Spinal cord (tissue), 10 donors: Measurements from ENCODE around the gene SLC1A5. TPM values are rescaled to one million over a fixed set of nuclear protein-coding genes. Genes with fewer than 3 reads are reported as not detected.
A peak's percentile ranks its signal among the peaks of the same experiment; 100 is the strongest.

Source experiments
- DNase-seq, 6 donors: peaks; one replicate each; pipeline versions ENCODE4 v3.0.0 to v3.0.0-alpha.2; 2013 to 2015; ENCODE audit warnings: low spot score in 6 of 6, low read depth in 4 of 6
- H3K27ac ChIP-seq: one replicate; pipeline ENCODE4 v1.5.1; 2013; ENCODE audit warnings: low read depth, low read length, control low read depth
- H3K27me3 ChIP-seq: one replicate; pipeline ENCODE4 v1.6.1; 2013; ENCODE audit warnings: low read length; ENCODE audit not compliant: control insufficient read depth, insufficient read depth
- H3K36me3 ChIP-seq: one replicate; pipeline ENCODE4 v1.6.1; 2013; ENCODE audit warnings: low read length; ENCODE audit not compliant: control insufficient read depth, insufficient read depth
- H3K4me1 ChIP-seq: one replicate; pipeline ENCODE4 v1.6.1; 2013; ENCODE audit warnings: low read length; ENCODE audit not compliant: control insufficient read depth, insufficient read depth
- H3K4me3 ChIP-seq: one replicate; pipeline ENCODE4 v1.5.1; 2013; ENCODE audit warnings: low read depth, low read length, control low read depth
- H3K9me3 ChIP-seq: one replicate; pipeline ENCODE4 v1.6.1; 2013; ENCODE audit warnings: low read length; ENCODE audit not compliant: control insufficient read depth, insufficient read depth
- WGBS: methylation state at CpG from one replicate; pipeline ENCODE4 v1.1.5; 2013; ENCODE audit warnings: missing lambda C conversion rate; ENCODE audit not compliant: insufficient coverage; 5-methylcytosine and 5-hydroxymethylcytosine counted together
- polyA plus RNA-seq, 2 donors: library from polyadenylated mRNA; unstranded; fragments of 120-200 nt; gene quantifications; one replicate each; pipeline ENCODE4 v1.2.1, GENCODE V29; 2013; ENCODE audit not compliant: insufficient read length in 2 of 2
- total RNA-seq, 2 donors: library from RNA; depleted of rRNA in 1 of 2; stranded (reverse); fragments of 120-200 nt in 1 of 2; fragments of >200 nt in 1 of 2; gene quantifications; one replicate each; pipeline versions ENCODE4 v1.2.3 to v1.2.4, GENCODE V29; 2013 to 2014
- donor health status: healthy.

SLC1A5 gene
- total and polyA plus RNA-seq, 4 donors, result 6.4 to 9.5 (median 7.3) TPM

DNA sequence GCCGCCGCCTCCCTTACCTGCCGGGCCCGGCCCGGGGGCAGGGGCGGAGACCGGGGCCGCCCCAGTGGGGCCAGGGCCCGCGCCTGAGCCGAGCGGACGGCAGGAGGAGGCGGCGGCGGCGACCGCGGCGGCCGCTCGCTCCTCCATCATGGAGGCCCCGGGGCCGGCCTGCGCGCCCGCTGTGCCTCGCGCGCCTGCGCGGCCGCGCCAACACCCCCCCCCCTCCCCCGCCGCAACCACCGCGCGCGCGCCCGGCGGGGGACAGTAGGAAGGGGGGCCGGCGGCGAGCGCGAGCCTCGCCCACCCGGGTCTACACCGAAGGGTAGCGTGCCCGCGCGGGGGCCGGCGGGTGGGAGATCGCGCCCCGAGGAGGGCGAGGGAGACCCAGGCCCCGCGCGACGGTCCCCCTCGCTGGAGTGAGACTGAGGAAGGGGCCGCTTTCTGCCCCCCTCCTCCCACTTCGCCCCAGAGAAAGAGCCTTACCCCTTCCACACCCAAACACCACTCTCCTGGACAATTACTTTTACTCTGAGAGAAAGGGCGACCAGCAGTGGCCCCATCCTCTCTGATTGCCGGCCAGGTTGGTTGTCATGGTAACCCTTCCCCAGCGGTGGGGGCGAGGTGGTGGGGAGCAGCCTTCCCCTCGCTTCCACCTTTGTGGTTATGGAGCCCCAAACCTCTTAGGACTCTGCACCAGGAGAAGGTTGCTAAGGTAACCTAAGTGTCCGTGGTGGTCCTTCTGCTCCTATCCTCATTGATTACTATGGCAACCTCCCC lies 41.9 kb downstream of the SLC1A5 start, which contains the start of gene STRN4:
TSS of gene STRN4 (minus strand) at position 170 of the 777 bp plus-strand sequence. CDS start at position 150, 20 bp downstream.
- Histone ChIP-seq H3K4me1 (peaks cover 33% of the 10 kb centered on the region), H3K27ac (peak within 1 kb of the TSS; percentile 61), H3K4me3 (peak within 1 kb of the TSS; percentile 79), H3K27me3 (no peaks in the 10 kb centered on the region), H3K9me3 (no peaks in the 10 kb centered on the region), H3K36me3 (peaks cover 31% of the 10 kb centered on the region)
- DNase-seq, result peak in 5 of 6 donors; percentile 36 to 94 (median 73)
- WGBS, result under 1% methylated on average over 31 of the region's 74 CpGs

DNA sequence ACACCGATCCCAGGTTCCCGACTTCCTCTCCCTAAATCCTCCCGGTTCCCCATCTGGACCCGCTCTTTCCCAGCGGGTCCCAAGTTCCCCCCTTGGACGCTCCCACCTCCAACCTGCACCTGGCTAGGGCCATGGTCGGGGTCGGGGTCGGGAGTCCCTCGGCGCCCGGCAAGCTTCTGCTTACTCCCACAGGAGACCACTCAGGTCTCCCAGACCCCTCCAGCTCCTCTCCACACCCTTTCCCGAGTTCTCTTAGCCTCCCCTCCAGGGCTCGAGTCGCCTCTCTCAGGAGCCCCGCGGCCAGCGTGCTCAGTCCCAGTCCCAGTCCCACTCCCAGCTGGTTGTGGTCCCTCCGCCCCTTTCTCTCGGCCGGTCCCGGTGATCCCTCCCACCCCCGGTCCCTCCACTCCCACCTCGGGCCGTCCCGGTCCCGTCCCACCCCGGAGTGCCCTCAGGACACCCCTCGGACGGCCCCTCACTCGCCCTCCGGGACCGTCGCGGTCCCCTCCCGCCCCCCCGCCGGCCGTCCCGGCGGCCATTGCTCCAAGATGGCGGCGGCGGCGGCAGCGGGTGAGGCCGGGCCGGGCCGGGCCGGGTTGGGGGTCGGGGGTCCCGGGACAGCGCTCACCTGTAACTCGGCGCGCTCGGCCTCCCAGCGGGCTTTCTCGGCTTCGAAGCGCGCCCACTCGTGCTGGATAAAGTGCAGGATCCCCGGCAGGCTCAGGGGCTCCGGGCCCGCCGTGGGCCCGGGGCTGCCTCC lies 42.7 kb downstream of the SLC1A5 start, which contains the start of gene FKRP:
TSS of gene FKRP (plus strand) at position 537 of the 760 bp plus-strand sequence. CDS start 9,394 bp downstream, outside the sequence.
- H3K36me3 ChIP-seq, result peaks cover 33% of the 10 kb centered on the region
- H3K4me1 ChIP-seq, result peaks cover 37% of the 10 kb centered on the region
- peak in 3 of 6 donors; percentile 23 to 64 (median 53) for DNase-seq
- no peaks in the 10 kb centered on the region for H3K27me3 ChIP-seq
- H3K9me3 ChIP-seq, result no peaks in the 10 kb centered on the region
- peak within 1 kb of the TSS; percentile 79 for H3K4me3 ChIP-seq
- peak within 1 kb of the TSS; percentile 61 for H3K27ac ChIP-seq
- WGBS, result under 1% methylated on average over 68 of the region's 68 CpGs

DNA sequence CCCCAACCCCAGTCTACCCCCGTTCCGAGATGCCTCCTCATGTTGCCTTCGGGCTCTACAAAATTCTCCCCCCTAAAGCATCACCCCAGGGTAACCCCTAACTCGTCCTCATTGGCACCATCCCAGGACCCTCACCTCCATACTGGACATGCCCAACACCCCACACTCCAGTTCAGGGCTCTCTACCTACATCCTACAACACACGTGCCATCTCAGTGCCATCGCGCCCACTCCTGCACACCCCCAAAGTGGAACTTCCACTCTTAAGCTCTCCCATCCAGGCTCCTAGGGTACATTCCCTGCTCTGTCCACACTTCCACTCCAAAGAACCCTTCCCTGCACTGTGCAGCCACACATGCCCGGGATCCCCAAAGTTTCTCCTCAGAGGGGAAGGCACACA lies 43.4 kb downstream of the SLC1A5 start:
- peaks cover 29% of the 10 kb centered on the region for H3K36me3 ChIP-seq
- H3K27ac ChIP-seq, result no peak overlapping the region
- H3K4me1 ChIP-seq, result peaks cover 40% of the 10 kb centered on the region
- peak overlapping the region; percentile 79 for H3K4me3 ChIP-seq
- DNase-seq, result no peak
- no peaks in the 10 kb centered on the region for H3K27me3 ChIP-seq
- H3K9me3 ChIP-seq, result no peaks in the 10 kb centered on the region
- 27% methylated on average over 8 of the region's 8 CpGs for WGBS

DNA sequence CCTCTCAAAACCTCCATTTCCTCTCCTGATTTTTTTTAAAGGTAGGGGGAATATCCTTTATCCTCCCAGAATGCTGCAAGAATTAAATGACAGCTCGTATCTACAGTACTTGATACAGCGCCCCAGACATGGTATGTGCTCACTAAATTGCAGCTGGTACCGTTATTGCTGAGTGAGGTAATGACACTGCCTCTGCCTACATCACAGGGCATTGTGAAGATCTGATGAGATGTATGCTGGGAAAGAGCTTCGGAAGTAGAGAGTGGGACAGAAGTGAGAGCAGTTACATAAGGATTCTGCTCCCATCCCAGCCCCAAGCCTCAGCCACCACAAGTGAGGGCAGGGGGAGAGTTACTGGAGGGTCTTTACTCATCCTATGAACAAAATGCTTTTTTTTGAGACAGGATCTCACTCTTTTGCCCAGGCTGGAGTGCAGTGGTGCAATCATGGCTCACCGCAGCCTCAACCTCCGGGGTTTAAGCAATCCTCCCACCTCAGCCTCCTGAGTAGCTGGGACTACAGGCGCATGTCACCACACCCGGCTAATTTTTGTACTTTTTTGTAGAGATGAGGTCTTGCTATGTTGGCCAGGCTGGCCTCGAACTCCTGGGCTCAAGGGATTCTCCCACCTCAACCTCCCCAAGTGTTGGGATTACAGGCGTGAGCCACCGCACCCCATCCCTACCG lies 44.2 kb downstream of the SLC1A5 start:
- H3K36me3 ChIP-seq, result peaks cover 27% of the 10 kb centered on the region
- no peak for DNase-seq
- H3K27me3 ChIP-seq, result no peaks in the 10 kb centered on the region
- peaks cover 48% of the 10 kb centered on the region for H3K4me1 ChIP-seq
- no peak overlapping the region for H3K27ac ChIP-seq
- H3K4me3 ChIP-seq, result no peak overlapping the region
- H3K9me3 ChIP-seq, result no peaks in the 10 kb centered on the region
- 96% methylated on average over 4 of the region's 12 CpGs for WGBS

DNA sequence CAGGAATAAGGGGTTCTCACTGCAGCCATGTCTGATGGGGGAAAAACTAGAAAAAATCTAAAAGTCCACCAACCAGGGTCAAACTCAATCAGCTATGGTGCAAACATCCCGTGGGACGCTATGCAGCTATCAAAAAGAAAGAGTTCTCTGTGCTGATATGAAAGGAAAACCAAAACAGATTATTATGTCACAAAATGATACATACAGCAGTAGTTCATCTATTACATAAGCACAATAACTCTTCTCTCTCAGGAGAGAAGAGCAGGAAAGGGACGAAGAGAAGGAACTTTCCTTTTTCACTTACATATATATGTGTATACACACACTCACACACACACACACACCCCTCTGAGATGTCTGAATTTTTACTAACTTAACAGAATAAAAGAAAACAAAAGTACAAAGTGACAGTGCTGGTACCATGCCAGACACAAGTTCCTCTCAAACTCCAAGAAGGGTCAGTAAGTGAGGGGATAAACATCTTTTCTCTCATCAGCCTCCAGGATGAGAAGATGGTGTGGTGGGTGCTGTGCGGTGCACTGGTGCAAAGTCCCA lies 45.4 kb downstream of the SLC1A5 start:
- H3K36me3 ChIP-seq, result peaks cover 30% of the 10 kb centered on the region
- H3K4me3 ChIP-seq, result no peak overlapping the region
- no peak for DNase-seq
- H3K27me3 ChIP-seq, result no peaks in the 10 kb centered on the region
- no peaks in the 10 kb centered on the region for H3K9me3 ChIP-seq
- peaks cover 55% of the 10 kb centered on the region for H3K4me1 ChIP-seq
- WGBS, result 67% methylated on average over 1 of the region's 4 CpGs
- H3K27ac ChIP-seq, result peak overlapping the region; percentile 30

DNA sequence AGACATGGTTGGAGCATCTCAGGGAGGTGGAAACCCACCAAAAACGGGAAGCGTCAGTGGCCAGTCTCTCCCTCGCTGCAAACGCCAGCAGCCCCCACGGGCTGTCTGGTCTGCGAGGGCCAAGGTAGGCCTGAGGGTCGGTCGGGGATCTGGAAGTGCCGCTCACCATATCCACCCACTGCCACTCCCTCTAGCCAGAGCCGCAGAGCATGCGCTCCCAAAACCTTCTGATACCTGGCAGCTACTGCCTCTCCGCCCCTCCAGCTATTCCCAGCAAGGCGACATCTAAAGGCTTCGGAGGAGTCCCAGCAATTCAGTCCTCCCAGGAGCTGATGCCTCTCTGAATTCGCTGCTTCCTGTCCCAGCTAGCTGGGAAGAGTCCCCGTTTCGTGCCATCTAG lies 46.9 kb downstream of the SLC1A5 start:
- Histone ChIP-seq H3K27ac (no peak overlapping the region), H3K9me3 (no peaks in the 10 kb centered on the region), H3K4me1 (peaks cover 43% of the 10 kb centered on the region), H3K27me3 (no peaks in the 10 kb centered on the region), H3K36me3 (peaks cover 45% of the 10 kb centered on the region), H3K4me3 (no peak overlapping the region)
- WGBS, result 83% methylated on average over 17 of the region's 17 CpGs
- no peak for DNase-seq

DNA sequence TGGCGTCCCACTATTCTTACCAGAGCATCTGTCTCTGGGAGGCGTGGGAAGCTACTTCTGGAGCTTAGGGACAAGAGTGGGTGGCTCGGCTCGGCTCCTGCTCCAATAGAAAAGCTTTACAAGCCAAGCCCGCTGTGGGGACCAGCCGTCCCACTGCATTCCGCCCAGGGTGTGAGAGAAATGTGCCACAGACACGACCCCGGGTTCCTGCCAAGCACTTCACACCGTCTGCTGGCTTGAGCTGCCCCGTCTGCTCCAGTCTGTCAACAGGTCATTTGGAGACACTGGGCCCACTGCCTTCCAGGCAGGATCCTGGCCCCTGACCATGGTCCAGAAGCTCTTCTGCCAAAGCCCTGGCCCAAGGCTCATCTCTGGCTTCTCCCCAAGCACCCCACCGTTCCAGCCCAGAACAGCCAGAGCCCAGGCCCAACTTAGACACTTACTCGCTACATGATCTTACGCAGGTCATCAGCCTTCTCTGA lies 49.1 kb downstream of the SLC1A5 start:
- Histone ChIP-seq H3K27me3 (no peaks in the 10 kb centered on the region), H3K9me3 (no peaks in the 10 kb centered on the region), H3K4me1 (peaks cover 34% of the 10 kb centered on the region), H3K4me3 (no peak overlapping the region), H3K27ac (no peak overlapping the region), H3K36me3 (peaks cover 59% of the 10 kb centered on the region)
- 57% methylated on average over 12 of the region's 14 CpGs for WGBS
- DNase-seq, result peak in 1 of 6 donors; percentile 60

DNA sequence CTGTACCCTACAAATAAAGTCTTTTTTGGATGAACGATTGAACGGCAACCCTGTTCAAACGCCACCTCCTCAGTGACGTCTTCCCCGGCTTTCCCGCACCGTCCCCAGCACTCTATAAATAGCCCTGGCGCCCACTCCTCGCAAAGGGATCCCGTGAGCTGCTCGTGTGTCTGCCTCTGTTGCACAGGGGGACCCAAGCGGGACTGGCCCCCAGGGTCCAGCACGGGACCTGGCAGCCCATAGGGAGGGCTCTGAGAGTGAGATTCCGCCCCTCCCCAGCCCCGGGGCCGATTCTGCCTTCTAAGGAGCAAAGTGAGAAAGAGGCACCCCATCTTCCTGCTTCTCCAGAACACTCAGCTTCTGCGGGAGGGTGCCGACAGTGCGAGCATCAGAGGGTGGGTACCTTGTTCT lies 50.6 kb downstream of the SLC1A5 start:
- Histone ChIP-seq H3K27ac (no peak overlapping the region), H3K36me3 (peaks cover 73% of the 10 kb centered on the region), H3K4me3 (no peak overlapping the region), H3K4me1 (peaks cover 27% of the 10 kb centered on the region), H3K9me3 (no peaks in the 10 kb centered on the region), H3K27me3 (no peaks in the 10 kb centered on the region)
- DNase-seq, result no peak
- 83% methylated on average over 11 of the region's 19 CpGs for WGBS

DNA sequence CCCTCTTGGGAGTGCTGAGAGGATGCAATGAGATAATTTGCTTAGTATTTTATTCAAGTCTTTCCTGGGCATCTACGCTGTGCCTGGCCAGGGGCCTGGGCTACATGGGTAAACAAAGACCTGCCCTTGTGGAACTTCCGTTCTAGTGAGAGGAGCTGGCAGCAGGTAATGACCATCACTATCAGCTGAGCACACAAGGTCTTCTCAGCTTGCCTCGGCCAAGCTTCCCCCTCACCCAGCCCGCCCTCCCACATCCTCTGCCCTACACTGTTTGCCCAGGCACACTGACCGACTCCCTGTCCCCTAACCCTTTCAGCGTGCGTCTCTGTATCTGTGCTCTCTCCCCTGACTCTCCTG lies 51.1 kb downstream of the SLC1A5 start:
- no peak overlapping the region for H3K4me3 ChIP-seq
- H3K9me3 ChIP-seq, result no peaks in the 10 kb centered on the region
- H3K36me3 ChIP-seq, result peaks cover 78% of the 10 kb centered on the region
- 70% methylated on average over 6 of the region's 7 CpGs for WGBS
- no peak for DNase-seq
- H3K27me3 ChIP-seq, result no peaks in the 10 kb centered on the region
- no peak overlapping the region for H3K27ac ChIP-seq
- H3K4me1 ChIP-seq, result peaks cover 27% of the 10 kb centered on the region
